H4 (cell line): ENCODE measurements around the gene ZNF569. TPM values are rescaled to one million over a fixed set of nuclear protein-coding genes. Genes with fewer than 3 reads are reported as not detected.
"Not testable (repeated sequence)": the region's sequence is repeated elsewhere in the genome, so short reads cannot be mapped to it uniquely, and the experiment has no call there.

Source experiments
- DNase-seq: peaks from one replicate; pipeline ENCODE4 v3.0.0-alpha.2; 2015; ENCODE audit warnings: low spot score
- total RNA-seq: library from RNA; depleted of rRNA; stranded (reverse); fragments of >200 nt; shearing (Covaris generic); gene quantifications from 2 replicates; pipeline ENCODE4 v1.2.3, GENCODE V29; 2014; rRNA removed

The ZNF569 gene
- 5.7 TPM in 2 replicates for total RNA-seq

DNA sequence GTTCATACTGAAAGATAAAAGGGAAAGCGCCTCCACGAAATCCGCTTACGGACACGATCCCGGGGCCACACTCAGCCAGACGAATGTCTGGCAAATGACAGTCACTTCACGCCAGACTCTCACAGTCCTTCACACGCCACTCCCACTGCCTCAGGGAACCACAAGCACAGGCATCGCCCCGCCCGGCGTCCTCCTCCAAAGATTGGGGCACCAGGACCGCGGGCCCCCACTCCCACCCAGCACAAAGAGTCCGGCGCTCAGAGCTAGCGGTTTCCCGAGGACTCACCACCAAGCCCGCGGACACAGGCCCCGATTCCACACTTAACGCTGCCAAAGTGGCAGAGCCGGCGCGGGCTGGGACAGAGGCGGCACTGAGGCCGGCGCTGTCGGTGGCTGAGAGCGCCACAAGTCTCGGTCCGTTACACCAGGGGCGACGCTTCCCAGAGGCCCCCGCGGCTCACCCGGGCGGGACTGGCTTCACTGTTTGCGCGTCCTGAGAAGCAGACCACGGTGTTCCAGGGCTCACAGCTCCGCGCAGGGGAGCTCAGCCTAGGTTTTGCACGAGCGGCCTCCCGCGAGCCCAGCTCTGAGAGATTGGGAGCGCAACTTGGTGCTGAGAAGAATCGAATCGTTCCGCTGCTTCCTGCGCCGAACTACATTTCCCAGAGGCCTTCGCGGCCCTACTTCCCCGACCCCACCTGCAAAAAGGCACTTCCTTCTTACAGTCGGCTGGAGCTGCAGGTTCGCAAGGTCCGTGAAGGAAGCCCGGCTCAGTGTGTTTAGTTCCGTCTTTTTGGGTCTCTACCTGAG lies at the start of gene ZNF569:
Gene ZNF569 (minus strand): TSS at position 647 of the 810 bp plus-strand sequence. CDS start 22,523 bp downstream, outside the sequence.
- DNase-seq, result peak; percentile 94

DNA sequence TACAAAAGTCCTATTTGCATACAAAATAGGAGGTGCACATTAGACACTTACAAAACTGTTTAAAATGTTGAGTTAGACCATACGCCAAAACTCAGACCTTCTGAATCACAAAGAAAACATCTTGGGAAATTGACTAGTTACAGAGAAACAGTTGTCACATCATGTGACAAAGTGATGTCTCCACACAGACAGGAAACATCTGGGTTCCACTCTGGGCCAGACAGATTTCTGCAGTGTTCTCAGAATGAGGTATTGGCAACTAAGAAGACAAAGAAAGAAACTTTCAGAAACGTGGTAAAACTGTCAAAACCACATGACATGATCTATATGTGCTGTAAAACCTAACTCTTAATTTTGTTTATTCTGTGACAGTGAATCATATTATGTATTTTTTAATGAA lies 46.2 kb upstream of the ZNF569 start:
- DNase-seq, result no peak

DNA sequence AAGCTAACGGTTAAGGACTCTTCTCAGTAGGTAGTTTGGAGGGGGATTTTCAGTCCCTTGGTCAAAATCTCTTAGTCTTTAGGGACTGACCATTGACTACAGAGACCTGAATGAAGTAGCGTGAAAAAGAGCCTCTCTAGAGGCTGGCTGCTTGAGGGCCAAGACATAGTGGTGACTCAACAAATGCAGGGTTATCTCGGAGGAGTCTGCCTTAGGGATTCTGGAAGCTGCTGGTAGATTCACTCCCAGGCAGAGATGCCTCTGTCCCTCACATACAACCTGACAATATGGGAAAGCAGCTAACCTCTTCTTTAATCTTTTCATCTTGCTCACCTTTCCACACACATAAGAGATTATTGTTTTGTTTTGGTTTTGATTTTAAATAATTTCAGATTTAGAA lies 44.6 kb upstream of the ZNF569 start:
- no peak for DNase-seq

DNA sequence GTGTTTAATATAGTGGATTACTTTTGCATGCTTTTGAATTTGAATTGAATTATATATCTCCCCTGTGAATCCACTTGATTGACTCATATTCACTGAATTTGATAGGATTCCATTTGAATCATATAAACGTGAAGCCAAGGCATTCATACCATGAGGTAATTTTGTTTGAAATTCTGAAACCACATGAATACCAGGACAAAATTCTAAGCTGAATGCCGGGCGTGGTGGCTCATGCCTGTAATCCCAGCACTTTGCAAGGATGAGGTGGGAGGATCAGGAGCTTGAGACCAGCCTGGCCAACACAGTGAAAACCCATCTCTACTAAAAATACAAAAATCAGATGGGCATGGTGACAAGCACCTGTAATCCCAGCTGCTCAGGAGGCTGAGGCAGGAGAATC lies 43.9 kb upstream of the ZNF569 start:
- no peak for DNase-seq

GRCh38 chr19:37507167-37507464 lies 39.9 kb upstream of the ZNF569 start:
- DNase-seq, result no peak

DNA sequence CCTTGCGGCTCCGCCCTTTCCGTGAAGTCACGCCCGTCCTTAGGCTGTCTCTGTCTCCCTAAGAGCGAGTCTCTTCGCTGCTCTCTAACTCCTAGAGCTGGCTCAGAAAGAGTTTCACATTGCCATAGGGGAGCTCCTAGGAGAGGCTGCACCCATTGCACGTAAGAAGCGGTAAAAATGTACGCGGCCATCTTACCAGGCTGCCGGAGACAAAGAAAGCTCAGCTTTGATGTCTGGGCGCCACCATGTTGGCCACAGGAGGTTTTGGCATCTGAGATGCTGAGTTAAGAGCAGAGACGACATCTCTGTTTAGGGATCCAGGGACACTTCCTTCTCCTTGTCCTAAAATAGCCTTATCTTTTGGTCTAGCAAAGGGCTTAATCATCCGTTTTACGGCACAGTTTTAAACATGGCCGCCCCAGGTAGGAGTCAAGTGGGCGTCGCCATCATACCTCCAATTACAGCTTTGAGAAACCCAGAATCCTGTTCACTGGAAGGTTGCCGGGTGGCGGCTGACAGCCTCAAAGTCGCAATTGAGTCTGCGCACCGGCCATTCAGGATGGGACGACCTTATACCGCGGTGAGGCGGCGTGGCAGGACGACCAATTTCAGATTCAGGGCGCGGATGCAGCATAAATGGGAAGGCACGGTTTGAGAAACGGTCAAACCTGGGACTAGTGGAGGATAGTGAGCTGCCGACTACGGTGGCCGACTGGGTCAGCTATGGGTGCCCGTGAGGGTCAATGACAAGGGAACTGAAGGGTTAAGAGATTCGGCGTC lies 39.3 kb upstream of the ZNF569 start, which contains the start of gene ZNF793:
Gene ZNF793 (plus strand): TSS at position 553 of the 780 bp plus-strand sequence. CDS start 16,501 bp downstream, outside the sequence.
- DNase-seq, result peak; percentile 85

DNA sequence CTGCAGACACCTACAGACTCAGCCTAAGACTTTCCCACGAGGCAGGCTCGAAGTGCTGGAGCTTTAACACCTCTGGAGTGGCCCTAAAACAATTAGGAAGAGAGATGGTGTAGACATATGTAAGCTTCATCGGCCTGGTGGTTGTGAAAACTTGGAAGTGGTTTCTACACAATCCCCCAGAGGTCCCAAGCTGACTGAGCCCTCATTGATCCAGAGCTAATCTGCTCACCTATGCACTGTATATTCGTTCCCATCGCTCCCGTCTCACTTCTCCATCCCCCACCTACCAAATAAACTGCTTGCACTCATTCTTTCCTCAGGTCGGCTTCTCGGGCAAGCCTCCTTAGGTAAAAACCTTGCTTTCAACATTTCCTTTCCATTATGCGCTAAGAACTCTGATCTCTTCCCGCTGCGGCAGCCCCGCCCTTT lies 38.7 kb upstream of the ZNF569 start:
- DNase-seq, result no peak

DNA sequence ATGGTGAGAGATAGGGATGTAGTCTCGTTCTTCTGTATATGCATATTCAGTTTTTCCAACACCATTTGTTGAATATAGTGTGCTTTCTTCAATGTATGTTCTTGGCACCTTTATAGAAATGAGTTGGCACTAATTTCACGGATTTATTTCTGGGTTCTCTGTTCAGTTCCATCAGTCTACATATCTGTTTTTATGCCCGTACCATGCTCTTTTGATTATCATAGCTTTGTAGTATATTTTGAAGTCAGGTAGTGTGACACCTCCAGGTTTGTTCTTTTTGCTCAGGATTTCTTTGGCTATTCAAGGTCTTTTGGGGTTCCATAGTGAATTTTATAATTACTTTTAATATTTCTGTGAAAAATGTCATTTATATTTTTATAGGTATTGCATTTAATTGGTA lies 25.0 kb upstream of the ZNF569 start:
- no peak for DNase-seq

DNA sequence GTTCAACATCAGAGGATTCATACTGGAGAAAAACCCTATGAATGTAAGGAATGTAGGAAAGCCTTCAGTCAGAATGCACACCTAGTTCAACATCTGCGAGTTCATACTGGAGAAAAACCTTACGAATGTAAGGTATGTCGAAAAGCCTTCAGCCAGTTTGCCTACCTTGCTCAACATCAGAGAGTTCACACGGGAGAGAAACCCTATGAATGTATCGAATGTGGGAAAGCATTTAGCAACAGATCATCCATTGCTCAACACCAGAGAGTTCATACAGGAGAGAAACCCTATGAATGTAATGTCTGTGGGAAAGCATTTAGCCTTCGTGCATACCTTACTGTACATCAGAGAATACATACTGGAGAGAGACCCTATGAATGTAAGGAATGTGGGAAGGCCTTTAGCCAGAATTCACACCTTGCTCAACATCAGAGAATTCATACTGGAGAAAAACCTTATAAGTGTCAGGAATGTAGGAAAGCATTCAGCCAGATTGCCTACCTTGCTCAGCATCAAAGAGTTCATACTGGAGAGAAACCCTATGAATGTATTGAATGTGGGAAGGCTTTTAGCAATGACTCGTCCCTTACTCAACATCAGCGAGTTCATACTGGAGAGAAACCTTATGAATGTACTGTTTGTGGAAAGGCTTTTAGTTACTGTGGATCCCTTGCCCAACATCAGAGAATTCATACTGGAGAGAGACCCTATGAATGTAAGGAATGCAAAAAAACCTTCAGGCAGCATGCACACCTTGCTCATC lies 17.3 kb upstream of the ZNF569 start:
- DNase-seq, result no peak

- DNase-seq, result no peak
These were observed 4.9 kb upstream of the ZNF569 start for GRCh38 chr19:37472165-37472564.

DNA sequence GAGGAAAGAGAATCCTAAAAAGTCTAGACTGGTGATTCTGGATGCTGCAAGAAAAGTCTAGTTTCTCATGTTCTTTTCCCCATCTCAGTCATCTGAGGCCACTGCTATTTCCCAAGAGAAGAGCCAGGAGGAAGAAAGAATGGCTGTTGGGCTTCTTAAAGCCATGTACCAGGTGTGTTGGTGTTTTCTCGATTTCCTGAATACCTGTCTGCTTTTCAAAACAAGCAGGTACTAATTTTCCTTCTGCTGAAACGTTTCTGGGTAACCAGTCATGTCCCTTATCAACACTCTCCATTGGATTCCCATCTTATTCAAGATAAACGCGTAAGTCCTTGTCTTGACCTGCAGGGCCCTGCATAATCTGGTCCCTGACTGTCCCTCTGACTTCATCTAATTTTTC lies 3.0 kb upstream of the ZNF569 start:
- no peak for DNase-seq

DNA sequence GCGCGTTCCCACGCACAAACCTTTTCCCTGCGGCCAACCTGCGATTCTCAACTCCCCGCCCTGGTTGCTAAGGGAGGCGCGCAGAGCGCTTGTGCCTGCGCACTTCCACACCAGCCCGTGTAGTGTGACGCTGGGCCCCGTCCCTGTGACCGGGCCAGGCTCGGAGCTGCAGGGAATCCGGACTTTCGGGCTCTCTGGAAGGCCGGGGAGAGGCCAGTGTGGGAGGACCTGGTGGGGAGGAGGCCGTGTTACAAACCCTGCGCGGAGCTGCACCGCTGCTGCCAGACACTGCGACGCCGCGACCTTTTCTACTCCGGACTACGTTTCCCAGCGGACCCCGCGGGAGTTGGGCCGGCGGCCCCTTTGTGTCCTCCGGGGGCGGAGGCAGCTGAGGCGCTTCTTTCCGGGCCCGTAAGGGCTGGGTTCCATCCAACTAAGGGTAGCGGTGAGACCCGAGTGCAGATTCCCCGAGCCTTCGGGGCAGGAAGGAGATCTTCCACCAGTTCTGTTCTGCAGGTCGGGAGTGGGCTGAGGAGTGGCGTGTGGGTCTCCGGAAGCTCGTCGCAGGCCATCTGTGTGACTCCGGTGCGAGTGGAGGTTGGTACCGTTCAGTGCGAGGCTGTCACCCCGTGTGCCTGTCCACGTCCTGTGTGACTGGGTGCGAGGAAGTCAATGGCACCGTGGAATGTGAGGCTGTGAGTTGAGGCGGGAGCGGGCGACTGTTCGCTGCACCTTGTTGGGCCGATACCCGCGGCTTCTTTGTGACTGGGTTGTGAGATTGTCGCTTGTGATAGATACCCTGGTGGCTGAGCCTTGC lies 1.9 kb upstream of the ZNF569 start, which contains the start of gene ZNF570:
Gene ZNF570 (plus strand): TSS at position 396 of the 817 bp plus-strand sequence. CDS start 999 bp downstream, outside the sequence.
- DNase-seq, result peak; percentile 48

DNA sequence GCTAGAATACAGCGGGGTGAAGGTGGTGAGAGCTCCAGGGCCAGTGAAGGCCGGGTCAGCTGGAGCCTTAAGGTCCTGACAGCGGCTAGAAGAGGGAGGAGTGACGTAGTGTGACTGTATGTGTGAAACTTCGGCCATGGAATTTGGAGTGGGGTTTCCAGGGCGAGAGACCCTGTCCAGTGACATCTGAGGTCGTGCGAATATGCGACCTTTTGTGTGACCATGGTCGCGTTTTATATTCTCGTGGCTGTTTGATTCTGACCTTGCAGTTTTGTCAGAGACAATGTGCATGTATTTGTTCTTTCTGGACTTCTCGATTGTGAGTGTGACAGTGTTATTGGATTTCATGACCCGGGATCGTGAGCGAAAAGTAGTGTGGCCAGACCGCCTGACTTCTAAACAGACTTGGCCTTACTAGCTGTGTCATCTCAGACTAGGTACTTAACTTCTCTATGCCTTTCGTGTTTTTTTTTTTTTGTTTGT lies 405 bp upstream of the ZNF569 start:
- DNase-seq, result no peak

GRCh38 chr19:37466277-37466797 lies 907 bp downstream of the ZNF569 start:
- DNase-seq, result no peak

DNA sequence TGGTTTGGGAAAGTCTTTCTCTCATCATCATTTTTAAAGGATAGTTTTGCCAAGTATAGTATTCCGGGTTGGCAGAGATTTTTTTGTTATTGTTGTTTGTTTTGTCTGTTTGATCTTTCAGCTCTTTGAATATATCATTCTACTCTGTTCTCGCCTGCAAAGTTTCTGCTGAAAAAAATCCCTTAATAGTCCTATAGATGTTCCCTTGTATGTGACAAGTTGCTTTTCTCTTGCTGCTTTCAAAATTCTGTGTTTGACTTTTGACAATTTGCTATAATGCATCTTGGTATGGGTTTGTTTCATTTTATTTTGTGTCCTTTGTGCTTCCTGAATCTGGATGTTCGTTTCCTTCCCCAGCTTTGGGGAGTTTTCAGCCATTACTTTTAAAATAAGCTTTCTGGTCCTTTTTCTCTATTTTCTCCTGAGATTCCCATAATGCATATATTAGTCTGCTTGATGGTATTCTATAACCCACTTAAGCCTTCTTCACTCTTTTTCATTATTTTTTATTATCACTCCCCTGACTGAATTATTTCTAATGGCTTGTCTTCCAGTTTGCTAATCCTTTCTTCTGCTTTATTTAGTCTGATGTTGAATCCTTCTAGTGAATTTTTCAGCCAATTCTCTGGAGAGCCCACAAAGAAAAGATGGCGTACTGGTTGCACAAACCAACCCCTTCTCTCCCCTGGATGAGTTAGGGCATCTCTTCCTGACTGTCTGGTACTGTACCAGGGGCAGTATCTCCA lies 14.6 kb downstream of the ZNF569 start:
- no peak for DNase-seq

- no peak for DNase-seq
These were observed 53.7 kb downstream of the ZNF569 start for GRCh38 chr19:37413313-37414084.

GRCh38 chr19:37412700-37413099 lies 54.5 kb downstream of the ZNF569 start:
- no peak for DNase-seq

DNA sequence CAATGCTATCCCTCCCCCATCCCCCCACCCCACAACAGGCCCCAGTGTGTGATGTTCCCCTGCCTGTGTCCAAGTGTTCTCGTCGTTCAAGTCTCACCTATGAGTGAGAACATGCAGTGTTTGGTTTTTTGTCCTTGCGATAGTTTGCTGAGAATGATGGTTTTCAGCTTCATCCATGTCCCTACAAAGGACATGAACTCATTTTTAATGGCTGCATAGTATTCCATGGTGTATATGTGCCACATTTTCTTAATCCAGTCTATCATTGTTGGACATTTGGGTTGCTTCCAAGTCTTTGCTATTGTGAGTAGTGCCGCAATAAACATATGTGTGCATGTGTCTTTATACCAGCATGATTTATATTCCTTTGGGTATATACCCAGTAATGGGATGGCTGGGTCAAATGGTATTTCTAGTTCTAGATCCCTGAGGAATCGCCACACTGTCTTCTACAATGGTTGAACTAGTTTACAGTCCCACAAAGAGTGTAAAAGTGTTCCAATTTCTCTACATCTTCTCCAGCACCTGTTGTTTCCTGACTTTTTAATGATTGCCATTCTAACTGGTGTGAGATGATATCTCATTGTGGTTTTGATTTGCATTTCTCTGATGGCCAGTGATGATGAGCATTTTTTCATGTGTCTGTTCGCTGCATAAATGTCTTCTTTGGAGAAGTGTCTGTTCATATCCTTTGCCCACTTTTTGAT lies 61.0 kb downstream of the ZNF569 start:
- DNase-seq, result not testable (repeated sequence)

GRCh38 chr19:37403403-37403802 lies 63.8 kb downstream of the ZNF569 start:
- DNase-seq, result no peak
